Mesenchymal stem cell (in vitro differentiated cells and primary cell): Measurements from ENCODE around the gene CTRL.
A peak's percentile ranks its signal among the peaks of the same experiment; 100 is the strongest.

Source experiments
- DNase-seq: peaks from one replicate; pipeline ENCODE4 v3.0.0-alpha.2; 2013
- H2AFZ ChIP-seq: one replicate; pipeline ENCODE4 v1.6.1; 2013; ENCODE audit warnings: low read depth, mild to moderate bottlenecking, control low read depth, inconsistent platforms, low read length, moderate library complexity
- H2AK5ac ChIP-seq: 2 replicates; pipeline ENCODE4 v1.6.1; 2013; ENCODE audit warnings: low read length, moderate library complexity, mild to moderate bottlenecking, inconsistent platforms; ENCODE audit not compliant: severe bottlenecking
- H2BK120ac ChIP-seq: one replicate; pipeline ENCODE4 v1.6.1; 2013; ENCODE audit warnings: low read depth, mild to moderate bottlenecking, inconsistent platforms, low read length, moderate library complexity
- H2BK12ac ChIP-seq, 2 experiments: one replicate each; pipeline ENCODE4 v1.6.1; 2013; ENCODE audit warnings: inconsistent platforms in 2 of 2, low read length in 2 of 2, mild to moderate bottlenecking in 2 of 2, moderate library complexity in 2 of 2, control low read depth in 1 of 2
- H2BK15ac ChIP-seq: one replicate; pipeline ENCODE4 v1.6.1; 2013; ENCODE audit warnings: mild to moderate bottlenecking, low read depth, inconsistent platforms; ENCODE audit not compliant: poor library complexity, severe bottlenecking
- H2BK5ac ChIP-seq: 2 replicates; pipeline ENCODE4 v1.6.1; 2013; ENCODE audit warnings: low read depth, mild to moderate bottlenecking, low read length, control low read depth, inconsistent platforms; ENCODE audit not compliant: poor library complexity, severe bottlenecking
- H3K14ac ChIP-seq, 2 experiments: one replicate each; pipeline ENCODE4 v1.6.1; 2013; ENCODE audit warnings: inconsistent platforms in 2 of 2, low read length in 2 of 2, control low read depth in 1 of 2, mild to moderate bottlenecking in 1 of 2, moderate library complexity in 1 of 2
- H3K18ac ChIP-seq, 2 experiments: one replicate each; pipeline ENCODE4 v1.6.1; 2013; ENCODE audit warnings: inconsistent platforms in 2 of 2, low read length in 2 of 2, control low read depth in 1 of 2, low read depth in 1 of 2, mild to moderate bottlenecking in 1 of 2
- H3K23ac ChIP-seq, 2 experiments: one replicate each; pipeline ENCODE4 v1.6.1; 2013; ENCODE audit warnings: inconsistent platforms in 2 of 2, low read length in 2 of 2, mild to moderate bottlenecking in 2 of 2, moderate library complexity in 2 of 2, control low read depth in 1 of 2
- H3K27ac ChIP-seq: 2 replicates; pipeline ENCODE4 v1.5.1; 2013; ENCODE audit warnings: mild to moderate bottlenecking, moderate library complexity, low read length, control low read depth, inconsistent platforms; ENCODE audit not compliant: poor library complexity, severe bottlenecking
- H3K27me3 ChIP-seq, 2 experiments: 2 replicates each; pipeline versions ENCODE4 v1.6.1 to v1.7.0; 2013; ENCODE audit warnings: low read length in 2 of 2, mild to moderate bottlenecking in 2 of 2, moderate library complexity in 2 of 2, control low read depth in 1 of 2, inconsistent platforms in 1 of 2; ENCODE audit not compliant: control insufficient read depth in 1 of 2, insufficient read depth in 1 of 2
- H3K36me3 ChIP-seq, 2 experiments: 2 replicates each; pipeline versions ENCODE4 v1.6.1 to v1.7.0; 2013; ENCODE audit warnings: low read length in 2 of 2, control low read depth in 1 of 2, inconsistent platforms in 1 of 2, low read depth in 1 of 2, mild to moderate bottlenecking in 1 of 2; ENCODE audit not compliant: insufficient read depth in 2 of 2, control insufficient read depth in 1 of 2
- H3K4ac ChIP-seq, 2 experiments: one replicate each; pipeline ENCODE4 v1.6.1; 2013; ENCODE audit warnings: inconsistent platforms in 2 of 2, low read length in 2 of 2, mild to moderate bottlenecking in 2 of 2, moderate library complexity in 2 of 2, control low read depth in 1 of 2, low read depth in 1 of 2
- H3K4me1 ChIP-seq: 2 replicates; pipeline ENCODE4 v1.6.1; 2013; ENCODE audit warnings: low read depth, low read length, control low read depth; ENCODE audit not compliant: control insufficient read depth, insufficient read depth
- H3K4me2 ChIP-seq: 2 replicates; pipeline ENCODE4 v1.6.1; 2013; ENCODE audit warnings: low read length, mild to moderate bottlenecking, inconsistent platforms; ENCODE audit not compliant: poor library complexity, severe bottlenecking
- H3K4me3 ChIP-seq, 2 experiments: 2 replicates each; pipeline versions ENCODE4 v1.5.1 to v1.7.0; 2013; ENCODE audit warnings: low read length in 2 of 2, mild to moderate bottlenecking in 2 of 2, control low read depth in 1 of 2, low read depth in 1 of 2; ENCODE audit not compliant: insufficient read depth in 1 of 2
- H3K79me1 ChIP-seq: replicated peaks from 2 replicates; pipeline ENCODE4 v1.6.1; 2013; ENCODE audit warnings: mild to moderate bottlenecking, control low read depth, low read length, inconsistent platforms; ENCODE audit not compliant: poor library complexity, severe bottlenecking
- H3K9ac ChIP-seq: 2 replicates; pipeline ENCODE4 v1.7.0; 2013; ENCODE audit warnings: mild to moderate bottlenecking, low read length, moderate library complexity
- H3K9me3 ChIP-seq: 2 replicates; pipeline ENCODE4 v1.7.0; 2013; ENCODE audit warnings: mild to moderate bottlenecking, low read length; ENCODE audit not compliant: control insufficient read depth
- H4K8ac ChIP-seq: one replicate; pipeline ENCODE4 v1.6.1; 2013; ENCODE audit warnings: inconsistent platforms, mild to moderate bottlenecking, low read length, moderate library complexity
- H4K91ac ChIP-seq: one replicate; pipeline ENCODE4 v1.6.1; 2013; ENCODE audit warnings: mild to moderate bottlenecking, low read length, inconsistent platforms
- WGBS: methylation state at CpG from one replicate; pipeline ENCODE4 v1.1.7; 2013; ENCODE audit warnings: mixed read lengths; 5-methylcytosine and 5-hydroxymethylcytosine counted together

CTRL gene

GRCh38 chr16:67888331-67888730, 43.3 kb downstream of the CTRL start:
- Histone ChIP-seq H4K8ac (no peak overlapping the region), H3K27me3 (no peaks in the 10 kb centered on the region), H3K79me1 (peaks cover 10% of the 10 kb centered on the region), H3K4me2 (no peak overlapping the region), H3K36me3 (peaks cover 12 to 44% of the 10 kb centered on the region in 2 experiments), H3K27ac (no peak overlapping the region), H3K18ac (no peak overlapping the region), H3K23ac (no peak overlapping the region), H2BK5ac (peak overlapping the region; percentile 20), H3K4me3 (no peak overlapping the region), H2BK120ac (no peak overlapping the region), H2AK5ac (no peak overlapping the region), H3K14ac (no peak overlapping the region), H2BK15ac (no peak overlapping the region), H3K4ac (no peak overlapping the region), H2AFZ (no peak overlapping the region), H2BK12ac (no peak overlapping the region), H3K9me3 (no peaks in the 10 kb centered on the region), H3K9ac (no peak overlapping the region), H3K4me1 (peaks cover 11% of the 10 kb centered on the region), H4K91ac (no peak overlapping the region)
- no peak for DNase-seq
- WGBS, result 75% methylated on average over 1 of the region's 3 CpGs

- Histone ChIP-seq H2BK15ac (no peak overlapping the region), H2AFZ (no peak overlapping the region), H3K23ac (no peak overlapping the region), H2BK5ac (no peak overlapping the region), H4K91ac (no peak overlapping the region), H3K18ac (no peak overlapping the region), H3K4me2 (no peak overlapping the region), H2BK12ac (no peak overlapping the region), H3K36me3 (peaks cover 31 to 63% of the 10 kb centered on the region in 2 experiments), H3K4me1 (peaks cover 9% of the 10 kb centered on the region), H3K9me3 (no peaks in the 10 kb centered on the region), H3K14ac (no peak overlapping the region), H4K8ac (no peak overlapping the region), H3K9ac (no peak overlapping the region), H3K4me3 (no peak overlapping the region), H2BK120ac (no peak overlapping the region), H3K4ac (no peak overlapping the region), H3K79me1 (peaks cover 10% of the 10 kb centered on the region), H3K27ac (no peak overlapping the region), H3K27me3 (no peaks in the 10 kb centered on the region), H2AK5ac (no peak overlapping the region)
- no peak for DNase-seq
- 91% methylated on average over 5 of the region's 5 CpGs for WGBS
Measured at GRCh38 chr16:67886387-67886786, 45.3 kb downstream of the CTRL start.

GRCh38 chr16:67885976-67886375, 45.7 kb downstream of the CTRL start:
- Histone ChIP-seq H3K4me3 (no peak overlapping the region), H3K4me2 (no peak overlapping the region), H3K4me1 (peaks cover 9% of the 10 kb centered on the region), H3K23ac (no peak overlapping the region), H2BK15ac (no peak overlapping the region), H2BK12ac (no peak overlapping the region), H3K18ac (no peak overlapping the region), H3K27ac (no peak overlapping the region), H3K14ac (no peak overlapping the region), H3K36me3 (peaks cover 35 to 67% of the 10 kb centered on the region in 2 experiments), H3K9ac (no peak overlapping the region), H4K91ac (no peak overlapping the region), H3K9me3 (no peaks in the 10 kb centered on the region), H3K79me1 (peaks cover 10% of the 10 kb centered on the region), H3K27me3 (no peaks in the 10 kb centered on the region), H2AFZ (no peak overlapping the region), H2BK5ac (no peak overlapping the region), H2AK5ac (no peak overlapping the region), H3K4ac (no peak overlapping the region), H2BK120ac (no peak overlapping the region), H4K8ac (no peak overlapping the region)
- DNase-seq, result no peak
- WGBS, result 96% methylated on average over 17 of the region's 19 CpGs

- no peak for DNase-seq
- no peaks in the 10 kb centered on the region for H3K9me3 ChIP-seq
- H3K4me1 ChIP-seq, result peaks cover 9% of the 10 kb centered on the region
- no peak overlapping the region for H4K8ac ChIP-seq
- no peak overlapping the region for H2BK12ac ChIP-seq
- H3K4me3 ChIP-seq, result no peak overlapping the region
- H2AFZ ChIP-seq, result no peak overlapping the region
- H2BK15ac ChIP-seq, result no peak overlapping the region
- no peak overlapping the region for H3K18ac ChIP-seq
- H3K4me2 ChIP-seq, result no peak overlapping the region
- no peak overlapping the region for H2BK5ac ChIP-seq
- H3K4ac ChIP-seq, result no peak overlapping the region
- H3K14ac ChIP-seq, result no peak overlapping the region
- H3K9ac ChIP-seq, result no peak overlapping the region
- H2AK5ac ChIP-seq, result no peak overlapping the region
- H3K23ac ChIP-seq, result no peak overlapping the region
- H3K27me3 ChIP-seq, result no peaks in the 10 kb centered on the region
- no peak overlapping the region for H4K91ac ChIP-seq
- H2BK120ac ChIP-seq, result no peak overlapping the region
- peaks cover 11% of the 10 kb centered on the region for H3K79me1 ChIP-seq
- no peak overlapping the region for H3K27ac ChIP-seq
- peaks cover 39 to 72% of the 10 kb centered on the region in 2 experiments for H3K36me3 ChIP-seq
- 92% methylated on average over 12 of the region's 12 CpGs for WGBS
Measured at GRCh38 chr16:67885545-67885944, 46.1 kb downstream of the CTRL start.
